HG03066 (cell line): ENCODE results near the gene FAF1.
"Not testable (repeated sequence)": the region's sequence is repeated elsewhere in the genome, so short reads cannot be mapped to it uniquely, and the experiment has no call there.

ENCODE experiments used
- ATAC-seq: cut with Tn5 transposase; IDR thresholded peaks from one replicate; pipeline ENCODE4 v1.9.1; 2021; ENCODE audit warnings: low read depth; ENCODE audit not compliant: unreplicated experiment

The FAF1 gene

DNA sequence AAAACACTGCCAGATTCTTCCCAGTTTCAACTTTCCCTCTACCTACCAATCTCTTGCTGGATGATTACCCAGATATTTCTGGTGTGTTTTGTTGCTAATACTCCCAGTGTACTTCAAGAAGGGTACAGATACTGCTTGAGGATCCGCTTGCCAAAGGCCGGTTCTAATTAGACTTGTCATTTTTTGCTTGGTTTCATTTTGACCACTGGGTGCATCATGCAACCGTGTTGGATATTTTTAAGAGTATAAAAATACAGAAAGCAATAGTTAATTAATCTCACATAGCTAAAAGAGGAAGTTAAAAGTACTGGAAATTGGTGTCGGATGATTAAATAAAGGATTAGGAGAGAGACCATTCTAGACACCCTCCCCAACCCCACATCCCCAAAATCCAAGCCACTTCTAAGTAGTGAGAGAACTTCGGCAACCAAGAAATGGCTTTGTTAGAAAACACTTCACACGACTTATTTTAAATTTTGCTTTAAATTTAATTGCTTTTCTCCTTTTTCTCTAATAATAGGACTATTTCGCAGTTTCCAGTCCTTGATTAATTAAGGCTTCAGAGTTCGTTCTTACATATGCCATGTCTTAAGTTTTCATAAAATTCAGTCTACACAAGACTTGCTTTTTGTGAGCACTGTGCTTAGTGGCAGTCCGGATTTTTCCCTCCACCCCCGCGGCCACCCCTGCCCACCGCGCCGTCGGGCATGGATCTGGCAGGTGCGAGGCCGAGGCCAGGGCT is 7.5 kb upstream of the FAF1 start:
- ATAC-seq, result no peak

DNA sequence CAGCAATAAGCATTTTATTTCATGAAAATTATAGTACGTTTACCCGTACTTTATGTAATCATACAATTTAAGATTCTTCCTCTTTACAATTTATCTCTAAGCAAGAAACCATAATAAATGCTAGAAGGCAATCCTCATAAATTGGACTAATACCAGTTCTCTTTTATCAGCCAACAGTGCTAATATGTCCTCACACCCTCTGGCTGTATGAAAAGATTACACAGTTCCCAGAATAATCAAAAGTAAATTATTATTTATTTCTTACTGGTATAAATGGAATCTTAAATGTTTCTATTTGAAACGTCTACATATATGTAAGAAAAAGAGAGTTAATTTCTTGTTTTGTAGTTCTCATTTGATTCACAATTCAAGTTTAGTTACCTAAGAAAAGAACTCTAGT is 6.9 kb upstream of the FAF1 start:
- no peak for ATAC-seq

DNA sequence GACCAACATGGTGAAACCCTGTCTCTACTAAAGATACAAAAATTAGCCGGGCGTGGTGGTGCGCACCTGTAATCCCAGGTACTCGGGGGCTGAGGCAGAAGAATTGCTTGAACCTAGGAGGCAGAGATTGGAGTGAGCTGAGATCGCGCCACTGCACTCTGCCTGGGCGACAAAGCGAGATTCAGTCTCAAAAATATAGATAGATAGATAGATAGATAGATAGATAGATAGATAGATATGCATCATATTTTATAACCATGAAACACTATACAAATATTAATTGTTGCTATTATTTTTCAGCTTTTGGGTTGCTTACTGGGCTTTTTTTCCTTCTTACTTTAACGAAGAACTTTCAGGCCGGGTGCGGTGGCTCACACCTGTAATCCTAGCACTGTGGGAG is 4.8 kb upstream of the FAF1 start:
- no peak for ATAC-seq

DNA sequence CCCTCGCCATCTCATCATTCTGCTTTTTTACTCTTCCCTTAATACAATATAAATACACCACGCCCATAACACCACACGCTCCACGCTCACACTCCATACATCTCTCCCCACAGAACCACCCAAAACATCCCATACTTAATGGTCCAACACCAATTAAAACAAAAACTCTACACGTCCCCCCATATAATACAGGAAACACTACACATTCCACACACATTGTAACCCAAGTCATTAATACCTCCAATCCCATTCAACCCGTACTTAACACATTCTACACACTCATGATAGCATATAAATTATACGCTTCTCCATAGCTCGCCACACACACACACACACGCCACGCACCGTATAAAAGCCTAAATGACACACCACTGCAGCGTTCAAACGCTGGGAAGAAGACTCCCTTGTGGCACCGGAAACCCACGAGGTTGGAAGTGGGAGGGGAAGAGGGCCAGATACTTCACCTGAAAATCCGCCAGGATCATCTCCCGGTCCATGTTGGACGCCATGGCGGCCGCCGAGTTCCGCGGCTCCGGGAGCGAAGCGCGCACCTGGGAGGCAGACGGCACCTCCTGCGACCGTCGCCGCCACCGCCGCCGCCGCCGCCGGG is 659 bp downstream of the FAF1 start:
- peak; percentile 16 for ATAC-seq

DNA sequence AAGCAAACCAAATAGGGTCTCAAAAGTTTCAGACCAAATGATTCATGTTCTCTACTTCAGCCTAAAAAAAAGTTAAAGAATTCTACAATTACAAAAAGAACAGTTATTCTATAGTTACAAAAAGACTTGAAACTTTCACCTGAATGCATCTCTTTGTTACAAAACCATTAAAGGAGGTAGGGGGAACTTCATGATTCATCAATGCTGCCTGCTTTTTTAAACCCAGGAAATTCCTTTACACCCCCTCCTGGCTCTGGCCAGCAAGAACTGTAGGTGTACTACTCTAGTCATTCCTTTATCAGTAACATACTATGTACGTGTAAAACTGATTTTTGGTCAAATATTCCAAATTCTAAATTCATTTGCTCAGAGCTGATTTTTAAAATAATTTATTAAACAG is 5.0 kb downstream of the FAF1 start:
- ATAC-seq, result no peak

DNA sequence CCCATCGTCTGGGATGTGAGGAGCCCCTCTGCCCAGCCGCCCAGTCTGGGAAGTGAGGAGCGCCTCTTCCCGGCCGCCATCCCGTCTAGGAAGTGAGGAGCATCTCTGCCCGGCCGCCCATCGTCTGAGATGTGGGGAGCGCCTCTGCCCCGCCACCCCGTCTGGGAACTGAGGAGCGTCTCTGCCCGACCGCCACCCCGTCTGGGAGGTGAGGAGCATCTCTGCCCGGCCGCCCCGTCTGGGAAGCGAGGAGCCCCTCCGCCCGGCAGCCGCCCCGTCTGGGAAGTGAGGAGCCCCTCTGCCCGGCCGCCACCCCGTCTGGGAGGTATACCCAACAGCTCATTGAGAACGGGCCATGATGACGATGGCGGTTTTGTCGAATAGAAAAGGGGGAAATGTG is 7.5 kb downstream of the FAF1 start:
- ATAC-seq, result not testable (repeated sequence)

DNA sequence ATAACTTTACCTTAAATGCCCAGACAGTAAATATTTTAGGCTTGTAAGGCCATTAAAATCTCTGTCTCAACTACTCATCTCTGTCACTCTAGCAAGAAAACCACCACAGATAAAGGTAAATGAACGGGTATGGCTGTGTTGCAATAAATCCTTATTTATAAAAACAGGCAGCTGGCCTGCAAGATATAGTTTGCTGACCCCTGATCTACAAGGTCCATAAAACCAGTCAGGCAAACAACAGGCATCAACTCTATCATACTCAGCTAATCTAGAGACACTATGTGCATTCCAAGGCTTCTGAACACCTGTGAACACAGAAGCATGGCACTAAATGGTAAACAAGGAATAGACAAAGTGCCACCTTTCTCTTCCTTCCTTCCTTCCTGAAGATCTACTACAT is 9.7 kb downstream of the FAF1 start:
- no peak for ATAC-seq

DNA sequence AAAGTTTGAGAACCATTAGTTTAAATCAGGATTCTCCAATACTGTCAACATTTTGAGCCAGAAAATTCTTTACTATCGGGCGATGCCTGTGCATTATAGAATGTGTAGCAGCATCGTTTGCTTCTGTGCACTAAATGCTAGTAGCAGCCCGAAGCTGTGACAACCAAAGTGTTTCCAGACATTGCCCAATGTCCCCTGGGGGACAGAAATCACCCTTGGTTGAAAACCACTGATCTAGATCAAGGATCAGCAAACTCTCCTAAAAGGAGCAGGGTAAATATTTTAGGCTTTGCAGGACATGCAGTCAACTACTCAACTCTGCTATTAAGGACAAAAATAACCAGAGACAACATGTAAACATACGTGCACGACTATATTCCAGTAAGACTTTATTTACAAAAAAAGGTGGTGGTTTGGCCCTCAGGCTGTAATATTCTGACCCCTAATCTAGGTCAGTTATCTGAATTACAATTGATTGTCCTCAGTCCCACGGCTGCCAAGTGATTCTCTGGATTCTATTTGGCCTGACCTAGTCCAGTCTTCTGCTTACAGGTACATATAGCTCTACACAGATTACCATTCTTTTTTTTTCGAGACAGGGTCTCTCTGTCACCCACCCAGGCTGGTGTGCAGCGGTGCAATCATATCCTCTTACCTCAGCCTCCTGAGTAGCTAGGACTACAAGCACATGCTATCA is 10.6 kb downstream of the FAF1 start:
- no peak for ATAC-seq

DNA sequence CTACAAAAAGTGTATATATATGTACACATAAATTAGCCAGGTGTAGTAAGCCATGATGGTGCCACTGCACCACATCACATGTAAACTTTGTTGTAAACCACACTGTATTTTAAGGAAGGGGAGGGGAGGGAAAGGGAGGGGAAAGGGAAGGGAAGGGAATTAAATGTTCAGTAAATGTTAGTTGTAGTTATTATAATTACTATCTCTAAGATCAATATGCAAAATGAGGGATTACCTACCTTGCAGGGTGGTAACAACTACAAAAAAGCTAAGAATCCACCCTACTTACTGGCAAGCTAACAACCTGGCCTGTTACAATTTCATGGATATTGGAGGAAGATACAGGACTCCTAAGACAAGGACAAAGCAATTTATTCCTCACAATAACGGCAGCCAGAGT is 17.7 kb downstream of the FAF1 start:
- no peak for ATAC-seq

DNA sequence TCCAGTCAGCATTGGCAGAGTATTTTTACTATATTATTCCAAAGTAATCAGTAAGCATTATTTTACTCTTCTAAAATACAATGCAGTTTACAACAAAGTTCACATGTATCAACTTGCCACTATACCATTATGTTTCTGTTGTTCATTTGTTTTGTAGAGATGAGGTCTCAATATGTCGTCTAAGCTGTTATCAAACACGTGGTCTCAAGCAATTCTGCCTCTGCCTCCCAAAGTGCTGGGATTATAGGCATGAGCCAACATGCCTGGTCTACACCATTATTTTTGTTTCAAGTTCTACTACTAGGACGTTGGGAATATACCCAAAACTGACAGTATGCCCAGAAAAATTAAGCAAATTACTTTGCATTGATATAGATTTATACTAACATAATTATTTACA is 19.8 kb downstream of the FAF1 start:
- ATAC-seq, result no peak

DNA sequence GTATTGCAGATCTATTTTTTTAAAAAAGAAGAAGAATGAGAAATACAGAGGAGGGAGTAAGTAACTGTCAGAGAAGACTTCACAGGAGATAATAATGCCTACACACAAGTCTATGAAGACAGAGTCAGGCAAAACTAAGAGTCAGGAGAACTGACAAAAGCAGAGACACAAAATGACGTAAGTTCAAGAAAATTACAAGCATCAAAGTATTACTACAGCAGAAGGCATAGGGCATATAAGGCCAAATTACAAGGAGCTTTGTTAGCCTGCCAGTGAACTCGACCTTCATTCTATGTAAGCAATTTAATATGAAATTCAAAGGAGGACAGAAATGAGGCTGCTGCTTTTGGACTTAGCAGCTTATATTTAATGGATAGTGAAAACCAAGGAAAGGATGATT is 23.7 kb downstream of the FAF1 start:
- no peak for ATAC-seq

DNA sequence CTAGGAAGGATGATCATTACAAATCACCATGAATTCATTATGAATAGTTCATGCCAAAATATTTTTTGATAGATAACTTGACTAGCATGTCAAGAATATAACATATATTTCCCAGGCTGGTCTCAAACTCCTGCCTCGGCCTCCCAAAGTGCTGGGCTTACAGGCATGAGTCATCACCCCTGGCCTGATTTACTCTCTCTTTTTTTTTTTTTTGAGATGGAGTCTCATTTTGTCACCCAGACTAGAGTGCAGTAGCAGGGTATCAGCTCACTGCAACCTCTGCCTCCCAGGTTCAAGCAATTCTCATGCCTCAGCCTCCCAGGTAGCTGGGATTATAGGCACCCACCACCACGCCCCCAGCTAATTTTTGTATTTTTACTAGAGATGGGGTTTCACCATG is 24.8 kb downstream of the FAF1 start:
- not testable (repeated sequence) for ATAC-seq

DNA sequence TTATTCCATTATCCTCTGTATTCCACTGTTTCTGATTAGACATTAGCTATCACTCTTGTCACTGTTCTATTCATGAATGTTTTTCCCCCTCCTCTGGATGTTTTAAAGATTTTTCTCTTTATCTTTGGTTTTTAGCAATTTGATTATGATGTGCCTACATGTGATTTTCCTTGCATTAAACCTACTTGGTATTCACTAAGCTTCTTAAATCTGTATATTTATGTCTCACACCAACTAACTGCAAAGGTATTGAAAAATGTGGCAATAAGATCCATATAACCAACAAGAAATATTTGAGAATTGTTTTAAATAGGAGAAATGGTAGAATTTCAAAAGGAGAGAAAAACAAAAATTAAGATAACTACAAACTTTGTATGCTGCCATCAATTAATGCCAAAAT is 25.2 kb downstream of the FAF1 start:
- ATAC-seq, result no peak

DNA sequence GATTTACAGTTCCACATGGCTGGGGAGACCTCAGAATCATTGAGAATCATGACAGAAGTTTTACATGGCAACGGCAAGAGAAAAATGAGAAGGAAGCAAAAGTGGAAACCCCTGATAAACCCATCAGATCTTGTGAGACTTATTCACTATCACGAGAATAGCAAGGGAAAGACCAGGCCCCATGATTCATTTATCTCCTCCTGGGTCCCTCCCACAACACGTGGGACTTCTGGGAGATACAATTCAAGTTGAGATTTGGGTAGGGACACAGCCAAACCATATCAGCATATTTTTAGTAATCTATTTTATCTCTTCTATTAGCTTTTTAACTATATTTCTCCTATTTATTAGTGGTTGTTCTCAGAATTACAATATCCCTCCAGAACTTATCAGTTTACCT is 26.3 kb downstream of the FAF1 start:
- ATAC-seq, result not testable (repeated sequence)

DNA sequence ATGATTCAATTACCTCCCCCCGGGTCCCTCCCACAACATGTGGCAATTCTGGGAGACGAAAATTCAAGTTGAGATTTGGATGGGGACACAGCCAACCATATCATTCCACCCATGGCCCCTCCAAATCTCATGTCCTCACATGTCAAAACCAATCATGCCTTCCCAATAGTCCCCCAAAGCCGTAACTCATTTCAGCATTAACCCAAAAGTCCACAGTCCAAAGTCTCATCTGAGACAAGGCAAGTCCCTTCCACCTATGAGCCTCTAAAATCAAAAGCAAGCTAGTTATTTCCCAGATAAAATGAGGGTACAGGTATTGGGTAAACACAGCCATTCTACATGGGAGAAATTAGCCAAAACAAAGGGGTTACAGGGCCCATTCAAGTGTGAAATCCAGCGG is 28.0 kb downstream of the FAF1 start:
- not testable (repeated sequence) for ATAC-seq

DNA sequence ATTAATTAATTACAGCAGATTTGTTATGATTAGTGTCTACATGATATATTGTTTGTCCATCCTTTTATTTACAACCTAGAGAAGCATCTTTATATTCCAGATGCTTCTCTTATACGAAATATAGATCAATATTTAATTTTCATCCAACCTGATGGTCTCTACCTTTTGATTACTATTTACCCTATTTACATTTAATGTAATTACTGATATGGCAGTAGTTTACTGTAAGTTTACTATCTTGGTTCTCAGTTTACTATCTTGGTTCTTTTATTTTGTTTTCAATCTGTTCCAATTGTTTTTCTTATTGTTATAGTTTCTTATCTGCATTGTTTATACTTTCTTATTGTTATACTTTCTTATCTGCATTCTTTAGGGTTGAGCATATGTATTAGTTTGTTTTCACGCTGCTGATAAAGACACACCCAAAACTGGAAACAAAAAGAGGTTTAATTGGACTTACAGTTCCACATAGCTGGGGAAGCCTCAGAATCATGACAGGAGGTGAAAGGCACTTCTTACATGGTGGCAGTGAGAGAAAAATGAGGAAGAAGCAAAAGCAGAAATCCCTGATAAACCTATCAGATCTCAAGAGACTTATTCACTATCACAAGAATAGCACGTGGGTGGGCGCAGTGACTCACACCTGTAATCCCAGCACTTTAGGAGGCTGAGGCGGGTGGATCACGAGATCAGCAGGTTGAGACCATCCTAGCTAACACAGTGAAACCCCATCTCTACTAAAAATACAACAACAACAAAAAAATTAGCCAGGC is 28.9 kb downstream of the FAF1 start:
- no peak for ATAC-seq

DNA sequence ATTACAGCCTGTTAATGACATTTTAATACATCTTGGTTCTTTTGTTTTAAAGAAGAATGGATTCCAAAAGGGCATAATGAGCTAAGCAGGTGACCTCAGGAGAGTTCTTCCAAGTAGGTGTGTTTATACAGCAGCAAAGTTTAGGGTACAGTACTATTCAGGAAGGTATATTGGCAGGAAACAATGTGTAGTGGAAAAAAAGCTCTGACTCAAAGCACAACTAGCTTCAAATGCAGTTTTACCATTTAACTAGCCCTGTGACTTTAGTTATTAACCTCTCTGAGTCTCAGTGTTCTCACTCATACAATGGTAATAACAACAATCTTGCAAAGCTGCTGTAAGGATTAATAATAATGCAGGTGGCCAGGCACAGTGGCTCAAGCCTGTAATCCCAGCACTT is 29.9 kb downstream of the FAF1 start:
- peak; percentile 58 for ATAC-seq

DNA sequence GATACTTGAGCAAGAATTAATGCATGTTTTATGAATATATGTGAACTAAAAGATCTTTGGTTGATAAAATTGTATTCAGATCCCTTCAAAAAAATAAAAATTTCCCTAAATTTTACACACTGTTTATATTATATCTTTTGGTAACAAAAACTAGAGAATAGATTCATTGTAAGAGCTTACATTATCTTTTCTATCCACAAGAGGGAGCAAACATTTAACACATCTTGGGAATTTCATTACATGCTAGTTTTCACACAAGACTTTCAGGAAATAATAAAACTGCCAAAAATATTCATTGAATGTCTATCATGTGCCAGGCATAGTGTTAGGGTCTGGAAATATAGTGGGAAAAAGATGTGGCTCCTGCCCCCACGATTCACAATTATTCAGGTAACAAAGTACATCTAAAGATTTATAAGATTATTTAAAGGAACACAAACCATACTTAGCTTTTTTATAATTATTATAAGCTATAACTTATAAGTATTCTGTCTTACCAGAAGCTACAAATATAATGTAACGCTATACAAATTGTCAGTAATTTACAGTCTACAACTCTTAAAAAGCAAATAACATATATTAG is 30.6 kb downstream of the FAF1 start:
- no peak for ATAC-seq

DNA sequence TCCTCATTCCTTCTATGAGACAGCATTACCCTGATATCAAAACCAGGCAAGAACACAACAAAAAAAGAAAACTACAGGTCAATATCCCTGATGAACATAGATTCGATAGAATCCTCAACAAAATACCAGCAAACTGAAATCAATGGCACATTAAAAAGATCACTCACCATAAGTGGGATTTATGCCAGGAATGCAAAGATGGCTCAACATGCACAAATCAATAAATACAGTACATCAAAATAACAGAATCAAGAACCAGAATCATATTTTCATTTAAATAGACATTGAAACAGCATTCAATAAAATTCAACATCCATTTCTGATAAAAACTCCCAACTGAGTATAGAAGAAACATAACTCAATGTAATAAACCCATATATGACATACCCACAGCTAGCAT is 36.5 kb downstream of the FAF1 start:
- no peak for ATAC-seq

DNA sequence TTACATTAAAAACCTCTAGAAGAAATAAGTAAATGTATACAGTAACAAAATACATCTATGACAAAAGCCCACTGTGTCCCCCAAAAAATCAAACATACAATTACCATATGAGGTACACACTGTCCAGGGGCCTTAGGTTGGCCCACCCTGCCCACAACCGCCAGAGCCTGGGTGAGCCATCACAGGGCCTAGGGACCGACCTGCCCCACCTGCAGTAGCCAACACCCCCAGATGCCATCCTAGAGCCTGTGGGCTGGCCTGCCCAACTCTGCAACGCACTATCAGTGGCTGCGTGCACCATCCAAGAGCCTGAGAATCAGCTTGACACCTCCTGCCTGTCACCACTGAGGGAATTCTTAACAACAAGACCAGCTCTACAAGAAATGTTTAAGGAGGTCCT is 39.0 kb downstream of the FAF1 start:
- ATAC-seq, result no peak

DNA sequence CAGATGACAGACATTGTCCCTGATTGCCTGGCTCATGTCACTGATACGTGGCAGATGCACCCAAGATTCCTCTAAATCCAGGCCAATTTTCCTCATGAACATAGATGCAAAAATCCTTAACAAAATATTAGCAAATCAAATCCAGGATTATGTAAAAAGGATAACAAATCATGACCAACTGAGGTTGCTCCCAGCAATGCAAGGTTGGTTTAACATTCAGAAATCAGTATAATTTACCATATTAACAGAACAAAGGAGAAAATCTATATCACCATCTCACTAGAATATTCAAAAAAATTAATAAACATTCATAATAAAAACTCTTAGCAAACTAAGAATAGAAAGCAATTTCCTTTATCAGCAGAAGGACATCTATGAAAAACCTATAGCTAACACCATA is 39.7 kb downstream of the FAF1 start:
- ATAC-seq, result no peak
